GM20000 (cell line): ENCODE data around the gene WWOX.

Experiments
- DNase-seq: peaks from one replicate; pipeline ENCODE4 v3.0.0; 2012; ENCODE audit warnings: low spot score
- CTCF ChIP-seq: IDR thresholded peaks from 2 replicates; pipeline ENCODE4 v1.5.1; 2012; ENCODE audit warnings: mild to moderate bottlenecking, control low read depth; ENCODE audit errors: extremely low read depth, missing control alignments

WWOX gene

GRCh38 chr16:78630102-78630501, 530.6 kb downstream of the WWOX start:
- no peak for DNase-seq
- TF ChIP-seq CTCF, result no peak

GRCh38 chr16:78633551-78633950, 534.1 kb downstream of the WWOX start:
- TF ChIP-seq CTCF, result no peak
- no peak for DNase-seq

- DNase-seq, result no peak
- no peak for TF ChIP-seq CTCF
Measured at GRCh38 chr16:78635807-78636206, 536.4 kb downstream of the WWOX start.

GRCh38 chr16:78638371-78638770, 538.9 kb downstream of the WWOX start:
- no peak for TF ChIP-seq CTCF
- DNase-seq, result no peak

- no peak for TF ChIP-seq CTCF
- DNase-seq, result no peak
Measured at GRCh38 chr16:78639775-78640174, 540.3 kb downstream of the WWOX start.

GRCh38 chr16:78640886-78641285, 541.4 kb downstream of the WWOX start:
- no peak for TF ChIP-seq CTCF
- no peak for DNase-seq

- no peak for DNase-seq
- TF ChIP-seq CTCF, result no peak
Measured at GRCh38 chr16:78641433-78641832, 542.0 kb downstream of the WWOX start.
